GOT3 (cell line): ENCODE results near the gene GATA2.

Experiments
- DNase-seq: peaks from one replicate; lab custom pipeline; 2025; ENCODE audit warnings: mixed read lengths; lab: John Stamatoyannopoulos, UW

GATA2 gene

GRCh38 chr3:128492671-128493569 is at the start of gene GATA2:
Gene GATA2 (minus strand): TSS chr3:128493201. CDS start chr3:128487031, 6,170 bp downstream.
- no peak for DNase-seq

GRCh38 chr3:128541246-128541645 is 48.2 kb upstream of the GATA2 start:
- DNase-seq = no peak

- DNase-seq = no peak
Measured at GRCh38 chr3:128539376-128539775, 46.4 kb upstream of the GATA2 start.

GRCh38 chr3:128537091-128537703 is 44.2 kb upstream of the GATA2 start:
- no peak for DNase-seq

- DNase-seq = no peak
Measured at GRCh38 chr3:128532012-128532983, 39.3 kb upstream of the GATA2 start.

- DNase-seq = no peak
Measured at GRCh38 chr3:128524374-128525299, 31.6 kb upstream of the GATA2 start.

- no peak for DNase-seq
Measured at GRCh38 chr3:128523591-128523990, 30.6 kb upstream of the GATA2 start.

GRCh38 chr3:128521715-128522114 is 28.7 kb upstream of the GATA2 start:
- no peak for DNase-seq

GRCh38 chr3:128518587-128519490 is 25.8 kb upstream of the GATA2 start:
- DNase-seq = no peak

GRCh38 chr3:128517648-128518047 is 24.6 kb upstream of the GATA2 start:
- no peak for DNase-seq

GRCh38 chr3:128515967-128516366 is 23.0 kb upstream of the GATA2 start:
- no peak for DNase-seq

GRCh38 chr3:128508852-128509251 is 15.9 kb upstream of the GATA2 start:
- no peak for DNase-seq

- no peak for DNase-seq
Measured at GRCh38 chr3:128506754-128507153, 13.8 kb upstream of the GATA2 start.

- DNase-seq = no peak
Measured at GRCh38 chr3:128505771-128506170, 12.8 kb upstream of the GATA2 start.

- DNase-seq = no peak
Measured at GRCh38 chr3:128504963-128505730, 12.1 kb upstream of the GATA2 start.

- no peak for DNase-seq
Measured at GRCh38 chr3:128504533-128504915, 11.5 kb upstream of the GATA2 start.

GRCh38 chr3:128503751-128504532 is 10.9 kb upstream of the GATA2 start:
- DNase-seq = no peak

GRCh38 chr3:128503164-128503651 is 10.2 kb upstream of the GATA2 start:
- DNase-seq = no peak
